ENCODE results near the gene OLIG2.

DNA sequence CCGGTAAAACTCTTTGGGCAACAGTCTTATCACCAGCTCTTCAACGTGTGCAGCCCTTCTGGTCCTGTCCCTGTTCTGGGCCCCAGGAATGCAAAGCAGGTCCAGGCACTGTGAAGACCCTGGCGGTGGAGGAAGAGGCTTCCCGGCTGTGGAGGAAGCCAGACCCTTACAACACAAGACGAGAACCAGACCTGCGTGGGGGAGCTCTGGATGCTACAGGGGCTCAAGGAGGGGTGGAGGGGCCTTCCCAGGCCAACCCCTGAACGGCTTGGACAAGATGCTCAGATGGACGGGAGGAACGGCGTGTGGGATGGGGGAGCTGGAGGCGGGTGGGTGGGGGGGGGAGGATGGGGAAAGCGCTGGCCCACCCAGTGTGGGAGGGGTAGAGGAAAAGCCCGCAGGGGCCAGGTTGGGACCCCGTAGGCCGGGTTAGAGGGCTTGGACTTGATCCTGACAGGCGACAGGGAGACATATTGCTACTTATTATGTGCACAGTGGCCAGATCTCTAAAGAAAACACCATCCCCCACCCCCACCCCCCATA lies 5.1 kb upstream of the OLIG2 start:
- TF ChIP-seq, protein P1, sequence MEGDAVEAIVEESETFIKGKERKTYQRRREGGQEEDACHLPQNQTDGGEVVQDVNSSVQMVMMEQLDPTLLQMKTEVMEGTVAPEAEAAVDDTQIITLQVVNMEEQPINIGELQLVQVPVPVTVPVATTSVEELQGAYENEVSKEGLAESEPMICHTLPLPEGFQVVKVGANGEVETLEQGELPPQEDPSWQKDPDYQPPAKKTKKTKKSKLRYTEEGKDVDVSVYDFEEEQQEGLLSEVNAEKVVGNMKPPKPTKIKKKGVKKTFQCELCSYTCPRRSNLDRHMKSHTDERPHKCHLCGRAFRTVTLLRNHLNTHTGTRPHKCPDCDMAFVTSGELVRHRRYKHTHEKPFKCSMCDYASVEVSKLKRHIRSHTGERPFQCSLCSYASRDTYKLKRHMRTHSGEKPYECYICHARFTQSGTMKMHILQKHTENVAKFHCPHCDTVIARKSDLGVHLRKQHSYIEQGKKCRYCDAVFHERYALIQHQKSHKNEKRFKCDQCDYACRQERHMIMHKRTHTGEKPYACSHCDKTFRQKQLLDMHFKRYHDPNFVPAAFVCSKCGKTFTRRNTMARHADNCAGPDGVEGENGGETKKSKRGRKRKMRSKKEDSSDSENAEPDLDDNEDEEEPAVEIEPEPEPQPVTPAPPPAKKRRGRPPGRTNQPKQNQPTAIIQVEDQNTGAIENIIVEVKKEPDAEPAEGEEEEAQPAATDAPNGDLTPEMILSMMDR (IDR thresholded peaks at IDR 0.05): no peak
- TF ChIP-seq EP300 (IDR thresholded peaks at IDR 0.05): no peak

Measured in gastroesophageal sphincter (tissue), 3 donors.